Parathyroid adenoma (tissue), 2 donors: ENCODE results near the gene CLEC4G.

Experiments
- H2AFZ ChIP-seq: fragments of 300-600 bp; sonication (generic); one replicate; pipeline ENCODE4 v1.7.0; 2017; ENCODE audit warnings: antibody characterized with exemption, mild to moderate bottlenecking
- H3K27ac ChIP-seq: fragments of 300-600 bp; sonication (generic); one replicate; pipeline ENCODE4 v1.7.0; 2017
- H3K27me3 ChIP-seq: fragments of 300-600 bp; sonication (generic); one replicate; pipeline ENCODE4 v1.7.0; 2017; ENCODE audit warnings: low read length; ENCODE audit not compliant: control insufficient read depth, insufficient read depth
- H3K36me3 ChIP-seq: fragments of 300-600 bp; sonication (generic); one replicate; pipeline ENCODE4 v1.7.0; 2017; ENCODE audit warnings: low read length; ENCODE audit not compliant: control insufficient read depth, insufficient read depth
- H3K4me1 ChIP-seq: fragments of 300-600 bp; sonication (generic); one replicate; pipeline ENCODE4 v1.7.0; 2017; ENCODE audit warnings: control low read depth
- H3K4me2 ChIP-seq: fragments of 300-600 bp; sonication (generic); one replicate; pipeline ENCODE4 v1.7.0; 2017; ENCODE audit warnings: low read length
- H3K4me3 ChIP-seq: fragments of 300-600 bp; sonication (generic); one replicate; pipeline ENCODE4 v1.7.0; 2017; ENCODE audit warnings: low read depth, low read length
- H3K79me2 ChIP-seq: fragments of 300-600 bp; sonication (generic); one replicate; pipeline ENCODE4 v1.7.0; 2017; ENCODE audit warnings: control low read depth
- H3K9ac ChIP-seq: fragments of 300-600 bp; sonication (generic); one replicate; pipeline ENCODE4 v1.7.0; 2017; ENCODE audit warnings: mild to moderate bottlenecking
- H3K9me3 ChIP-seq: fragments of 300-600 bp; sonication (generic); one replicate; pipeline ENCODE4 v1.7.0; 2017; ENCODE audit warnings: low read length; ENCODE audit not compliant: control insufficient read depth
- CTCF ChIP-seq: fragments of 300-600 bp; sonication (generic); IDR thresholded peaks from one replicate; pipeline ENCODE4 v1.7.0; 2017; ENCODE audit warnings: antibody characterized with exemption, mild to moderate bottlenecking
- donor health status: primary hyperparathyroidism.

Gene CLEC4G, protein sequence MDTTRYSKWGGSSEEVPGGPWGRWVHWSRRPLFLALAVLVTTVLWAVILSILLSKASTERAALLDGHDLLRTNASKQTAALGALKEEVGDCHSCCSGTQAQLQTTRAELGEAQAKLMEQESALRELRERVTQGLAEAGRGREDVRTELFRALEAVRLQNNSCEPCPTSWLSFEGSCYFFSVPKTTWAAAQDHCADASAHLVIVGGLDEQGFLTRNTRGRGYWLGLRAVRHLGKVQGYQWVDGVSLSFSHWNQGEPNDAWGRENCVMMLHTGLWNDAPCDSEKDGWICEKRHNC

GRCh38 chr19:7732045-7732444 is at the start of gene CLEC4G:
Gene CLEC4G (minus strand): TSS chr19:7732110. CDS start chr19:7732102, 8 bp downstream.
- no peak within 1 kb of the TSS for H3K9ac ChIP-seq
- no peaks in the 10 kb centered on the region for H3K27me3 ChIP-seq
- H3K4me3 ChIP-seq, result no peak within 1 kb of the TSS
- H3K27ac ChIP-seq, result no peak within 1 kb of the TSS
- no peaks in the 10 kb centered on the region for H3K36me3 ChIP-seq
- no peaks in the 10 kb centered on the region for H3K9me3 ChIP-seq
- H3K4me1 ChIP-seq, result no peaks in the 10 kb centered on the region
- H2AFZ ChIP-seq, result no peak within 1 kb of the TSS
- no peak within 1 kb of the TSS for H3K4me2 ChIP-seq
- H3K79me2 ChIP-seq, result no peaks in the 10 kb centered on the region
- no peak for TF ChIP-seq CTCF

DNA sequence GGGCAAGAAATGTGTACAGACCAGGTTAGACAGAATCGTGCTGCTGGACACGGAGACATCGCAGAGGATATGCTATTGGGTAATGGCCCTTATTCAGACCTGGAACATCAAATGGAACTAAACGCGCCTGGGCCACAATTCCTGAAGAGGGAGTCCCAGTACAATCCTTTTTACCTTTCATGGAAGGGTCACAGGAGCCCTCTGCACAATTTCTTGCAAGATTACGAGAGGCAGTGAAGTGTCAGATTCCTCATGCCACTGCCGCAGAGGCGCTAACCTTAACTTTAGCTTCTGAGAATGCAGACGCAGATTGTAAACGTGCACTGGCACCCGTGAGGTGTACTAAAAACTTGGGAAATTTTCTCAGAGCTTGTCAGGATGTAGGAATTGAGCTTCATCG is 49.2 kb upstream of the CLEC4G start:
- Histone ChIP-seq H3K9me3 (no peaks in the 10 kb centered on the region), H3K4me3 (no peak overlapping the region), H3K4me1 (no peaks in the 10 kb centered on the region), H2AFZ (no peak overlapping the region), H3K79me2 (no peaks in the 10 kb centered on the region), H3K9ac (no peak overlapping the region), H3K36me3 (no peaks in the 10 kb centered on the region), H3K4me2 (no peak overlapping the region), H3K27ac (no peak overlapping the region), H3K27me3 (no peaks in the 10 kb centered on the region)
- TF ChIP-seq CTCF, result no peak

GRCh38 chr19:7779631-7780486 is 47.9 kb upstream of the CLEC4G start:
- H3K79me2 ChIP-seq, result no peaks in the 10 kb centered on the region
- no peak overlapping the region for H3K4me2 ChIP-seq
- H3K4me1 ChIP-seq, result no peaks in the 10 kb centered on the region
- H2AFZ ChIP-seq, result no peak overlapping the region
- H3K9me3 ChIP-seq, result no peaks in the 10 kb centered on the region
- H3K27ac ChIP-seq, result no peak overlapping the region
- TF ChIP-seq CTCF, result no peak
- no peaks in the 10 kb centered on the region for H3K27me3 ChIP-seq
- H3K4me3 ChIP-seq, result no peak overlapping the region
- H3K36me3 ChIP-seq, result no peaks in the 10 kb centered on the region
- no peak overlapping the region for H3K9ac ChIP-seq

DNA sequence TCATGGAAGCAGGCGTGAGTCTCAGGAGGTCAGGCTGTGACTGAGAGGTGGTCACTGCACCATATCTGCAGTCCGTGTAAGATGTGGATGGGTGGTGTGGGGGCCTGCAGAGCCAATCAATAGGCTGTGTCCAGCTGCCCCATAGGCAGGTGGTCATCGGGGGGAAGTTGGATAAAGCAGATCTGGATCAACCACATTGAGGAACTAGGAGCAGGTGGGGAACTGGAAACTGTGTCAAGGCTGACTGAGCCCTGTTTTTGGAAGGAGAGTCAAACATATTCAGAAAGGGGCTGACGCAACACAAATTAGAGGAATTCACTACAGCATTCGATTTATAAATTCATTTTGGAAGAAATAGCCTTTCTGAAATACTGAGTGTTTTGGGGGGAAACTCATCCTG is 46.2 kb upstream of the CLEC4G start:
- Histone ChIP-seq H3K4me1 (no peaks in the 10 kb centered on the region), H2AFZ (no peak overlapping the region), H3K79me2 (no peaks in the 10 kb centered on the region), H3K27ac (no peak overlapping the region), H3K4me3 (no peak overlapping the region), H3K27me3 (no peaks in the 10 kb centered on the region), H3K4me2 (no peak overlapping the region), H3K9me3 (no peaks in the 10 kb centered on the region), H3K36me3 (no peaks in the 10 kb centered on the region), H3K9ac (no peak overlapping the region)
- no peak for TF ChIP-seq CTCF
